PC-9 (cell line): ENCODE results near the gene FOXO3.

Experiments used
- EZH2 ChIP-seq: fragments of 200-600 bp; sonication (generic); IDR thresholded peaks from 2 replicates; pipeline ENCODE4 v1.8.0; 2017; ENCODE audit warnings: antibody characterized with exemption, low read depth
- TF ChIP-seq, protein P1 (sequence below): fragments of 200-600 bp; sonication (generic); conservative IDR thresholded peaks from 2 replicates; pipeline ENCODE4 v1.6.1; 2017; ENCODE audit warnings: mixed run types, antibody characterized with exemption, mild to moderate bottlenecking, moderate library complexity

DNA sequence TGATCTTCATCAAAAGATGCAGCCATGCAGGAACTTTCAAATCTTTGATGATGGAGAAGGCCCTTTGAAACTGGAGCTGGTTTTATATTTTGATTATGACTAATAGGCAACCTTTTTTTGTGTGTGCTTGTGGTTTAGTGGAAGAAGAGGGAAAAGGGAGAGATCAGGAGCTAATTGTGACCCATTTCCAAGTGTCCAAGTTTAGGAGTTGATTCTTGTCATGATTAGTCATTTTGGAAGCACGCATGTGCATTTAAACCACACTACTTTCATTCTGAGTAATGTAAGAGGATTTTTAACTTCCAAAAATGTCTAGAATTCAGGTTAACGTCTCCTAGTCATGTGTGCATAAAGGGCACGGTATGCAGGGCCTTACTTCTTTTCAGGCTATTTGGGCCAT, 3.5 kb downstream of the FOXO3 start:
- TF ChIP-seq, protein P1, sequence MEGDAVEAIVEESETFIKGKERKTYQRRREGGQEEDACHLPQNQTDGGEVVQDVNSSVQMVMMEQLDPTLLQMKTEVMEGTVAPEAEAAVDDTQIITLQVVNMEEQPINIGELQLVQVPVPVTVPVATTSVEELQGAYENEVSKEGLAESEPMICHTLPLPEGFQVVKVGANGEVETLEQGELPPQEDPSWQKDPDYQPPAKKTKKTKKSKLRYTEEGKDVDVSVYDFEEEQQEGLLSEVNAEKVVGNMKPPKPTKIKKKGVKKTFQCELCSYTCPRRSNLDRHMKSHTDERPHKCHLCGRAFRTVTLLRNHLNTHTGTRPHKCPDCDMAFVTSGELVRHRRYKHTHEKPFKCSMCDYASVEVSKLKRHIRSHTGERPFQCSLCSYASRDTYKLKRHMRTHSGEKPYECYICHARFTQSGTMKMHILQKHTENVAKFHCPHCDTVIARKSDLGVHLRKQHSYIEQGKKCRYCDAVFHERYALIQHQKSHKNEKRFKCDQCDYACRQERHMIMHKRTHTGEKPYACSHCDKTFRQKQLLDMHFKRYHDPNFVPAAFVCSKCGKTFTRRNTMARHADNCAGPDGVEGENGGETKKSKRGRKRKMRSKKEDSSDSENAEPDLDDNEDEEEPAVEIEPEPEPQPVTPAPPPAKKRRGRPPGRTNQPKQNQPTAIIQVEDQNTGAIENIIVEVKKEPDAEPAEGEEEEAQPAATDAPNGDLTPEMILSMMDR: no peak
- TF ChIP-seq EZH2: no peak
